IMR-90 (cell line): ENCODE data around the gene PDS5A. TPM values are rescaled to one million over a fixed set of nuclear protein-coding genes. Genes with fewer than 3 reads are reported as not detected.

ENCODE experiments used
- ATAC-seq: fragments of 200-7000 bp; cut with Tn5 transposase; 2 replicates; pipeline ENCODE4 v1.9.1; 2020; ENCODE audit warnings: low read depth, mild to moderate bottlenecking, moderate library complexity
- BruUV-seq: library from RNA; stranded (reverse); fragments of 400-500 nt; replicated peaks from 2 replicates; lab custom pipeline; 2021; lab: Mats Ljungman, UMichigan
- CTCF ChIA-PET: fragments of 300-600 bp; formaldehyde crosslinking; extraction: SDS; loops from one replicate; lab custom pipeline; 2021; ENCODE audit warnings: antibody characterized with exemption; lab: Yijun Ruan, JAX
- POLR2A ChIA-PET: fragments of 300-600 bp; sonication (Branson Sonifier 250); formaldehyde crosslinking; loops from one replicate; lab custom pipeline; 2022; ENCODE audit warnings: antibody characterized with exemption; ENCODE audit not compliant: unreplicated experiment; lab: Charles Lee
- DNase-seq: peaks from one replicate; pipeline ENCODE4 v3.0.0; 2013
- H2AFZ ChIP-seq: replicated peaks from 2 replicates; pipeline ENCODE3; 2013; ENCODE audit warnings: low read length, mild to moderate bottlenecking; ENCODE audit not compliant: poor library complexity
- H2AK5ac ChIP-seq: 2 replicates; pipeline ENCODE4 v1.6.1; 2013; ENCODE audit warnings: low read depth, low read length, inconsistent platforms
- H2AK9ac ChIP-seq: replicated peaks from 2 replicates; pipeline ENCODE3; 2013; ENCODE audit warnings: mild to moderate bottlenecking, low read depth, low read length, moderate library complexity; ENCODE audit not compliant: poor library complexity
- H2BK120ac ChIP-seq: 2 replicates; pipeline ENCODE4 v1.6.1; 2013; ENCODE audit warnings: low read depth, low read length, inconsistent platforms
- H2BK15ac ChIP-seq: 3 replicates; pipeline ENCODE4 v1.6.1; 2013; ENCODE audit warnings: low read depth, low read length, inconsistent platforms
- H2BK20ac ChIP-seq: 2 replicates; pipeline ENCODE4 v1.6.1; 2013; ENCODE audit warnings: low read depth, mild to moderate bottlenecking, inconsistent platforms, low read length, moderate library complexity
- H2BK5ac ChIP-seq: 2 replicates; pipeline ENCODE4 v1.6.1; 2013; ENCODE audit warnings: mild to moderate bottlenecking, low read depth, low read length, inconsistent platforms; ENCODE audit not compliant: poor library complexity, severe bottlenecking
- H3K14ac ChIP-seq: replicated peaks from 2 replicates; pipeline ENCODE4 v1.6.1; 2013; ENCODE audit warnings: low read depth, low read length, inconsistent platforms
- H3K18ac ChIP-seq: 2 replicates; pipeline ENCODE4 v1.6.1; 2013; ENCODE audit warnings: low read depth, low read length, control low read depth
- H3K23ac ChIP-seq: 2 replicates; pipeline ENCODE4 v1.6.1; 2013; ENCODE audit warnings: low read depth, low read length, inconsistent platforms
- H3K27ac ChIP-seq: 2 replicates; pipeline ENCODE4 v1.5.1; 2013; ENCODE audit warnings: mild to moderate bottlenecking, control low read depth, low read length; ENCODE audit not compliant: insufficient read depth
- H3K27me3 ChIP-seq: 2 replicates; pipeline ENCODE4 v1.6.1; 2013; ENCODE audit warnings: low read length; ENCODE audit not compliant: control insufficient read depth, insufficient read depth
- H3K36me3 ChIP-seq: 2 replicates; pipeline ENCODE4 v1.6.1; 2013; ENCODE audit warnings: low read length, mixed read lengths; ENCODE audit not compliant: control insufficient read depth, insufficient read depth
- H3K4ac ChIP-seq: 2 replicates; pipeline ENCODE4 v1.6.1; 2013; ENCODE audit warnings: low read depth, low read length, inconsistent platforms
- H3K4me1 ChIP-seq: 2 replicates; pipeline ENCODE4 v1.6.1; 2013; ENCODE audit warnings: low read length, mixed read lengths; ENCODE audit not compliant: control insufficient read depth, insufficient read depth
- H3K4me2 ChIP-seq: 2 replicates; pipeline ENCODE4 v1.6.1; 2013; ENCODE audit warnings: low read depth, mild to moderate bottlenecking, control low read depth, low read length, moderate library complexity
- H3K4me3 ChIP-seq: 2 replicates; pipeline ENCODE4 v1.5.1; 2013; ENCODE audit warnings: low read depth, mild to moderate bottlenecking, control low read depth, low read length, moderate library complexity; ENCODE audit not compliant: insufficient read depth
- H3K56ac ChIP-seq: 2 replicates; pipeline ENCODE4 v1.6.1; 2013; ENCODE audit warnings: low read length, inconsistent platforms; ENCODE audit not compliant: insufficient read depth; ENCODE audit errors: extremely low read depth
- H3K79me1 ChIP-seq, 2 experiments: 2 replicates each; pipeline ENCODE4 v1.6.1; 2013; ENCODE audit warnings: low read length in 2 of 2, inconsistent platforms in 1 of 2, low read depth in 1 of 2
- H3K9ac ChIP-seq: 2 replicates; pipeline ENCODE4 v1.6.1; 2013; ENCODE audit warnings: low read depth, low read length, control low read depth
- H3K9me1 ChIP-seq: 2 replicates; pipeline ENCODE4 v1.6.1; 2013; ENCODE audit warnings: low read length, inconsistent platforms; ENCODE audit not compliant: insufficient read depth
- H3K9me3 ChIP-seq: 2 replicates; pipeline ENCODE4 v1.6.1; 2013; ENCODE audit warnings: low read length; ENCODE audit not compliant: control insufficient read depth, insufficient read depth
- H4K20me1 ChIP-seq: 2 replicates; pipeline ENCODE4 v1.6.1; 2013; ENCODE audit warnings: low read length, inconsistent platforms; ENCODE audit not compliant: insufficient read depth
- H4K5ac ChIP-seq: 2 replicates; pipeline ENCODE4 v1.6.1; 2013; ENCODE audit warnings: mild to moderate bottlenecking, low read depth, low read length, control low read depth
- H4K8ac ChIP-seq, 2 experiments: 2 replicates each; pipeline ENCODE4 v1.6.1; 2013; ENCODE audit warnings: low read depth in 2 of 2, low read length in 2 of 2, control low read depth in 1 of 2, inconsistent platforms in 1 of 2
- H4K91ac ChIP-seq: 2 replicates; pipeline ENCODE4 v1.6.1; 2013; ENCODE audit warnings: low read depth, low read length, inconsistent platforms; ENCODE audit not compliant: insufficient read depth
- CEBPB ChIP-seq: IDR thresholded peaks from 2 replicates; pipeline ENCODE4 v1.6.1; 2012; ENCODE audit warnings: low read depth, low read length, improper control_type of control experiment
- WGBS, 2 experiments: methylation state at CpG; one replicate each; pipeline versions ENCODE4 v1.1.5 to v1.1.7; 2013; ENCODE audit warnings: missing lambda C conversion rate in 2 of 2; ENCODE audit not compliant: insufficient read length in 1 of 2; ENCODE audit errors: extremely low coverage in 2 of 2; 5-methylcytosine and 5-hydroxymethylcytosine counted together
- dilution Hi-C: fragments of 300-500 bp; cut with HindIII; formaldehyde crosslinking; loops from one replicate; pipeline ENCODE4 v1.14.3; 2018; ENCODE audit warnings: low sequenced_read_pairs; ENCODE audit not compliant: unreplicated experiment
- in situ Hi-C: fragments of 300-500 bp; cut with MboI; formaldehyde crosslinking; loops from 3 replicates; pipeline ENCODE4 v1.14.3; 2019; ENCODE audit warnings: low sequenced_read_pairs, inconsistent platforms, mixed read lengths
- intact Hi-C: fragments of 100-400 bp; cut with micrococcal nuclease; formaldehyde crosslinking; loops from 2 replicates; pipeline ENCODE4 v1.10.0; 2022
- polyA plus RNA-seq, 3 experiments: library from polyadenylated mRNA; depleted of rRNA; stranded (reverse); fragments of >200 nt; gene quantifications; 2 replicates each; pipeline ENCODE4 v1.2.3, GENCODE V29; 2012; ENCODE audit warnings: low replicate concordance in 1 of 3
- total RNA-seq: library from RNA; depleted of rRNA; stranded (reverse); fragments of >200 nt; gene quantifications from 2 replicates; pipeline ENCODE4 v1.2.3, GENCODE V29; 2012
- TF ChIP-seq, protein P1 (sequence below): fragments of 150-350 bp; IDR thresholded peaks from 2 replicates; pipeline ENCODE4 v1.6.1; 2017; ENCODE audit warnings: mild to moderate bottlenecking, antibody characterized with exemption, low read length, low read depth

PDS5A gene
- total and polyA plus RNA-seq, 2 of the 4 experiments (the other 2 are of a cell fraction) = 16.3 to 33.5 TPM

DNA sequence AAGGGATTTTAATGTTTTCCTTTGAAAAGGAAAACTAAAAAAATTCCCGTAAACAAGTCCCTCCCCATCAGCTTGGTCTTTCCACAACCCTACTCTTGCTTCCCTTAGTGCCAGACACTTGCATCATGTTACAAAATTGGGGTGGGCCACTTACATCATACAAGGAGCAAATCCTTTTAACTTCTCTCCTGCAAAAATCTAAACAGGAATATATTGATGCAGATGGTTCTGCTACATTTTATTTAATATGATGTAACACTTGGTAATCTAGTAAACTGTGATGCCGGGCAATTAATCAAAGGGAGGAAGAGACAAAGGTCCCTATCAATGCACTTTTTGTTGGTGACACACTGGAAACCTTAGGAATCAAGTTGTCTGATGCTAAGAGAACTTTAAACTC lies 154.5 kb downstream of the PDS5A start:
- dilution Hi-C loops (no loop called here), in situ Hi-C loops (no loop called here), intact Hi-C loops (no loop called here)
- ATAC-seq (peak; percentile 48; the same call in 1 of the 2 replicates), DNase-seq (peak; percentile 74)
- no peak overlapping the region for H3K56ac ChIP-seq
- no peak overlapping the region for H2AFZ ChIP-seq
- H3K27ac ChIP-seq = no peak overlapping the region; the same call in 1 of the 2 replicates
- H4K8ac ChIP-seq = no peak overlapping the region
- no peak overlapping the region for H2AK9ac ChIP-seq
- peak; percentile 70 for TF ChIP-seq CEBPB
- TF ChIP-seq, protein P1, sequence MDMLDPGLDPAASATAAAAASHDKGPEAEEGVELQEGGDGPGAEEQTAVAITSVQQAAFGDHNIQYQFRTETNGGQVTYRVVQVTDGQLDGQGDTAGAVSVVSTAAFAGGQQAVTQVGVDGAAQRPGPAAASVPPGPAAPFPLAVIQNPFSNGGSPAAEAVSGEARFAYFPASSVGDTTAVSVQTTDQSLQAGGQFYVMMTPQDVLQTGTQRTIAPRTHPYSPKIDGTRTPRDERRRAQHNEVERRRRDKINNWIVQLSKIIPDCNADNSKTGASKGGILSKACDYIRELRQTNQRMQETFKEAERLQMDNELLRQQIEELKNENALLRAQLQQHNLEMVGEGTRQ = no peak
- no peaks in the 10 kb centered on the region for H3K9me3 ChIP-seq
- H3K9ac ChIP-seq = no peak overlapping the region
- 0 out of 2 replicates have a peak, but pooled peaks cover 2% of the 10 kb centered on the region for H3K4me1 ChIP-seq
- no peak overlapping the region for H4K5ac ChIP-seq
- H2BK15ac ChIP-seq = no peak overlapping the region
- no peak overlapping the region for H3K18ac ChIP-seq
- H3K36me3 ChIP-seq = peaks cover 4% of the 10 kb centered on the region
- no peak overlapping the region for H2BK20ac ChIP-seq
- no peak overlapping the region for H2BK120ac ChIP-seq
- no peak overlapping the region for H3K4me3 ChIP-seq
- WGBS, 2 experiments = no CpG with 5 or more reads among the region's 2 CpGs
- no peaks in the 10 kb centered on the region for H3K27me3 ChIP-seq
- no peak overlapping the region for H3K4ac ChIP-seq
- H4K91ac ChIP-seq = no peak overlapping the region
- H3K14ac ChIP-seq = no peak overlapping the region
- H3K23ac ChIP-seq = no peak overlapping the region
- H3K9me1 ChIP-seq = peaks cover 5% of the 10 kb centered on the region
- H3K79me1 ChIP-seq = peaks cover 0 to 6% of the 10 kb centered on the region in 2 experiments; a peak in 1 of 4 replicates
- H2AK5ac ChIP-seq = no peak overlapping the region
- CTCF ChIA-PET = no interaction called here
- BruUV-seq = no TSS peak
- POLR2A ChIA-PET = no interaction called here
- no peaks in the 10 kb centered on the region; the same call in none of the 2 replicates for H4K20me1 ChIP-seq
- no peak overlapping the region for H2BK5ac ChIP-seq
- H3K4me2 ChIP-seq = no peak overlapping the region
